CD4-positive, alpha-beta T cell treated with Interleukin-10 for 1 hour (primary cell): ENCODE data around the gene GNB2.

ENCODE experiments used
- DNase-seq: peaks from one replicate; pipeline ENCODE4 v3.0.0-alpha.2; 2020

The GNB2 gene

GRCh38 chr7:100682228-100682741 is 8.7 kb downstream of the GNB2 start:
- no peak for DNase-seq

- no peak for DNase-seq
Measured at GRCh38 chr7:100682991-100683658, 9.6 kb downstream of the GNB2 start.

GRCh38 chr7:100683659-100684533 is 10.4 kb downstream of the GNB2 start:
- DNase-seq, result no peak

- no peak for DNase-seq
Measured at GRCh38 chr7:100684534-100685042, 11.0 kb downstream of the GNB2 start.

GRCh38 chr7:100685049-100685605 is 11.6 kb downstream of the GNB2 start:
- no peak for DNase-seq

GRCh38 chr7:100685631-100686145 is 12.1 kb downstream of the GNB2 start:
- DNase-seq, result no peak

GRCh38 chr7:100686201-100686821 is 12.8 kb downstream of the GNB2 start:
- DNase-seq, result no peak

GRCh38 chr7:100686822-100687211 is 13.3 kb downstream of the GNB2 start:
- no peak for DNase-seq

- DNase-seq, result no peak
Measured at GRCh38 chr7:100687261-100687660, 13.7 kb downstream of the GNB2 start.

- no peak for DNase-seq
Measured at GRCh38 chr7:100687751-100688300, 14.3 kb downstream of the GNB2 start.

GRCh38 chr7:100688326-100688860 is 14.9 kb downstream of the GNB2 start:
- DNase-seq, result no peak

- no peak for DNase-seq
Measured at GRCh38 chr7:100689230-100690135, 15.9 kb downstream of the GNB2 start.

GRCh38 chr7:100691676-100692577 is 18.4 kb downstream of the GNB2 start:
- peak; percentile 86 for DNase-seq

GRCh38 chr7:100692578-100692961 is 19.0 kb downstream of the GNB2 start:
- DNase-seq, result no peak

- no peak for DNase-seq
Measured at GRCh38 chr7:100693312-100694097, 20.0 kb downstream of the GNB2 start.

GRCh38 chr7:100694098-100694745 is 20.7 kb downstream of the GNB2 start, which contains the start of gene GIGYF1:
Gene GIGYF1, minus strand, starts transcription at chr7:100694250. Its CDS starts 6,012 bp downstream, at chr7:100688238.
- peak; percentile 77 for DNase-seq

GRCh38 chr7:100696123-100696521 is 22.6 kb downstream of the GNB2 start:
- DNase-seq, result no peak

- DNase-seq, result no peak
Measured at GRCh38 chr7:100699018-100699417, 25.5 kb downstream of the GNB2 start.
